Gastrocnemius medialis (tissue), 4 donors: ENCODE measurements around the gene OPA1. TPM values are rescaled to one million over a fixed set of nuclear protein-coding genes. Genes with fewer than 3 reads are reported as not detected.

Experiments
- ATAC-seq, 2 donors: fragments of 150-250 bp; one replicate each; pipeline ENCODE4 v1.9.1; 2016
- DNase-seq, 2 donors: peaks; one replicate each; pipeline ENCODE4 v3.0.0-alpha.2; 2019
- H3K27ac ChIP-seq, 4 donors: fragments of 200-600 bp; sonication (generic); 1 replicate in 1 of 4; 2 replicates in 3 of 4; pipeline ENCODE4 v1.5.1; 2016 to 2018; ENCODE audit warnings: mild to moderate bottlenecking in 2 of 4, moderate library complexity in 1 of 4
- H3K27me3 ChIP-seq, 3 donors: fragments of 200-600 bp; sonication (generic) in 2 of 3; 1 replicate in 1 of 3; 2 replicates in 2 of 3; pipeline versions ENCODE4 v1.5.1 to v1.6.0; 2016 to 2019; ENCODE audit warnings: mild to moderate bottlenecking in 1 of 3, moderate library complexity in 1 of 3
- H3K36me3 ChIP-seq, 2 donors: fragments of 200-600 bp; sonication (generic) in 1 of 2; one replicate each; pipeline ENCODE4 v1.5.1; 2017 to 2018
- H3K4me1 ChIP-seq, 2 donors: fragments of 200-600 bp; sonication (generic) in 1 of 2; one replicate each; pipeline ENCODE4 v1.5.1; 2016 to 2017; ENCODE audit warnings: mild to moderate bottlenecking in 2 of 2
- H3K4me3 ChIP-seq, 4 donors: fragments of 200-600 bp; sonication (generic) in 3 of 4; 1 replicate in 1 of 4; 2 replicates in 3 of 4; pipeline ENCODE4 v1.5.1; 2016 to 2019; ENCODE audit warnings: mild to moderate bottlenecking in 2 of 4
- H3K9me3 ChIP-seq, 3 donors: fragments of 200-600 bp; sonication (generic) in 2 of 3; 1 replicate in 1 of 3; 2 replicates in 2 of 3; pipeline ENCODE4 v1.5.1; 2016 to 2019
- POLR2A ChIP-seq, 2 donors: fragments of 450-650 bp; IDR thresholded peaks; one replicate each; pipeline ENCODE4 v1.6.1; 2017; ENCODE audit warnings: antibody characterized with exemption in 2 of 2, mild to moderate bottlenecking in 2 of 2, moderate library complexity in 2 of 2
- in situ Hi-C, 4 donors: fragments of 200-750 bp; cut with MboI; loops; one replicate each; pipeline versions ENCODE4 v1.15.0 to v1.8.0; 2017; ENCODE audit warnings: low sequenced_read_pairs in 4 of 4
- intact Hi-C: fragments of 100-400 bp; cut with DNase I; formaldehyde crosslinking; loops from one replicate; pipeline ENCODE4 v1.15.1; 2023; ENCODE audit warnings: low total_unique reads
- total RNA-seq, 4 donors: library from RNA; depleted of rRNA; stranded (reverse); fragments of >200 nt; gene quantifications; one replicate each; pipeline versions ENCODE4 v1.1.0 to v1.2.3, GENCODE V29; 2016
- TF ChIP-seq, protein P1 (sequence below), 5 experiments: fragments of 450-650 bp in 3 of 5; fragments of 200-600 bp in 2 of 5; sonication (generic) in 2 of 5; IDR thresholded peaks in 4 of 5; conservative IDR thresholded peaks in 1 of 5; 1 replicate in 4 of 5; 2 replicates in 1 of 5; pipeline ENCODE4 v1.5.1; 2016 to 2019; ENCODE audit warnings: antibody characterized with exemption in 5 of 5, mild to moderate bottlenecking in 3 of 5, moderate library complexity in 3 of 5

OPA1 gene
- total RNA-seq, 4 donors from 2014 or later = 59.8 to 78.2 (median 72.2) TPM

DNA sequence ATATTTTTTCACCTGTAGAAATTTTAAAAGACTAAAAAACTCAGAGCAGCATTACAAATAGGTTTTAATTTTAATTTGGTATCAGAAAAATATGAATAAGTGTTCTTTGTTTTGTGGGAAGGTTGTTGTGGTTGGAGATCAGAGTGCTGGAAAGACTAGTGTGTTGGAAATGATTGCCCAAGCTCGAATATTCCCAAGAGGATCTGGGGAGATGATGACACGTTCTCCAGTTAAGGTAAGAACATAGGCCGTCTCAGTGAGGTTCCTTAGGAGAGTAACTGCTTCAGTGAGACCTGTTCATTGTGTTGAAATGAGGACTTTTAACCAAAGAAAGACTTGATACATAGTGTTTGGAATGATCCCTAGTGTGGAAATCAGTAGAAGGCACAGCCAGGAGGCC is 44.8 kb downstream of the OPA1 start:
- no peaks in the 10 kb centered on the region for H3K4me1 ChIP-seq
- H3K36me3 ChIP-seq = peaks cover under 1 to 62% of the 10 kb centered on the region in 2 donors
- in situ Hi-C loops (no loop called here), intact Hi-C loops (no loop called here)
- ATAC-seq (no peak), DNase-seq (no peak)
- no peaks in the 10 kb centered on the region for H3K27me3 ChIP-seq
- H3K9me3 ChIP-seq = no peaks in the 10 kb centered on the region
- H3K27ac ChIP-seq = no peak overlapping the region
- TF ChIP-seq POLR2A (IDR thresholded peaks at IDR 0.05) = no peak
- TF ChIP-seq, protein P1, sequence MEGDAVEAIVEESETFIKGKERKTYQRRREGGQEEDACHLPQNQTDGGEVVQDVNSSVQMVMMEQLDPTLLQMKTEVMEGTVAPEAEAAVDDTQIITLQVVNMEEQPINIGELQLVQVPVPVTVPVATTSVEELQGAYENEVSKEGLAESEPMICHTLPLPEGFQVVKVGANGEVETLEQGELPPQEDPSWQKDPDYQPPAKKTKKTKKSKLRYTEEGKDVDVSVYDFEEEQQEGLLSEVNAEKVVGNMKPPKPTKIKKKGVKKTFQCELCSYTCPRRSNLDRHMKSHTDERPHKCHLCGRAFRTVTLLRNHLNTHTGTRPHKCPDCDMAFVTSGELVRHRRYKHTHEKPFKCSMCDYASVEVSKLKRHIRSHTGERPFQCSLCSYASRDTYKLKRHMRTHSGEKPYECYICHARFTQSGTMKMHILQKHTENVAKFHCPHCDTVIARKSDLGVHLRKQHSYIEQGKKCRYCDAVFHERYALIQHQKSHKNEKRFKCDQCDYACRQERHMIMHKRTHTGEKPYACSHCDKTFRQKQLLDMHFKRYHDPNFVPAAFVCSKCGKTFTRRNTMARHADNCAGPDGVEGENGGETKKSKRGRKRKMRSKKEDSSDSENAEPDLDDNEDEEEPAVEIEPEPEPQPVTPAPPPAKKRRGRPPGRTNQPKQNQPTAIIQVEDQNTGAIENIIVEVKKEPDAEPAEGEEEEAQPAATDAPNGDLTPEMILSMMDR (IDR thresholded peaks at IDR 0.05 in 4 of 5, conservative IDR thresholded peaks at IDR 0.05 in 1 of 5) = no peak
- H3K4me3 ChIP-seq = no peak overlapping the region

DNA sequence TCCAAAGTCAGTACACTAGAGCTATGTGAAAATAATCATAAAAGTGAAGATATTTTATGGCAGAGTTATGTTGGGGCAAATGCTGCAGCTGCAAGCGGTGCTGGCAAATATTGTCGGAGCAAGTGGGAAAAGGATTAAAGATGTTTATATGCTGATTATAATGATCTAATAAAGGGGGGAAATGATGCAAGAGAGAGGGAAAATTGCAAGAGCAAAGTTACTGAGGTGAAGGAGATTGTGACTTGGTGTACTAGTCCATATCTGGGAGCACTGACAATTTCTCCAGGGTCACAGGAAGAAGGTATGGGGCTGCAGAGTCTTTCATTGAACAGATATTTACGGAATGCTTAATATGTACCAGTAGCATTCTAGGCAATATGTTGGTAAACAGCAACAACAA is 45.8 kb downstream of the OPA1 start:
- no peak for TF ChIP-seq POLR2A (IDR thresholded peaks at IDR 0.05)
- TF ChIP-seq, protein P1 (IDR thresholded peaks at IDR 0.05 in 4 of 5, conservative IDR thresholded peaks at IDR 0.05 in 1 of 5) = no peak
- intact Hi-C loops = no loop called here

DNA sequence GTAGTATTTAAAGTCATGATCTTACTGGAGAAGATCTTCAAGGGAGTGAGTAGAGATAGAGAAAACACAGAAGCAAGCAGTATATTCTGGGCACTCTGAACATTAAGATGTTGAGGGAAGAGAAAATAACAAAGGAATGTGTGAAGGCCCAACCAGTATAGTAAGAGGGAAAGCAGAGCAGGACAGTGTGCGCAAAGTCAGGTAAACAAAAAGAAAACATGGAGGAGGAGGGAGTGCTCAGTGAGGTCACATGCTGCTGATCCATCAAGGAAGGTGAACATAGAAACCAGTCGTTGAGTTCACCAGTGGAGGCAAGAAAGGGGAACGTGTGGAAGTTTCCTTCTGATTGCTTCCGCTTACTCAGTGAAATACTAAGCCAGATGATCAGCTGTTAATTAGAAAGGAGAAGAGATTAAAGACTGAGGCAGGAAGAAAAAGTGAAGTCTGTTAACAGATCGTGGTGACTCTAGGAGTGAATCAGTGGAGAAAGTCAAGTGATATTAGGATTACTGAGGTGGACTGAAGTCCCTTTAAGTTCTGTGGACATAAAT is 47.2 kb downstream of the OPA1 start:
- Histone ChIP-seq H3K9me3 (no peaks in the 10 kb centered on the region), H3K4me1 (no peaks in the 10 kb centered on the region), H3K36me3 (peaks cover 8 to 85% of the 10 kb centered on the region in 2 donors), H3K27me3 (no peaks in the 10 kb centered on the region), H3K4me3 (no peak overlapping the region), H3K27ac (no peak overlapping the region)
- no peak for DNase-seq
- TF ChIP-seq, protein P1 (IDR thresholded peaks at IDR 0.05 in 4 of 5, conservative IDR thresholded peaks at IDR 0.05 in 1 of 5) = no peak
- no peak for TF ChIP-seq POLR2A (IDR thresholded peaks at IDR 0.05)
- intact Hi-C loops (no loop called here), in situ Hi-C loops (no loop called here)
- ATAC-seq = no peak

More for the DNA sequence above, 45.8 kb downstream of the OPA1 start:
- no peaks in the 10 kb centered on the region for H3K4me1 ChIP-seq
- no peaks in the 10 kb centered on the region for H3K27me3 ChIP-seq
- H3K27ac ChIP-seq = no peak overlapping the region
- peaks cover 4 to 72% of the 10 kb centered on the region in 2 donors for H3K36me3 ChIP-seq
- ATAC-seq (no peak), DNase-seq (no peak)
- H3K9me3 ChIP-seq = no peaks in the 10 kb centered on the region
- H3K4me3 ChIP-seq = no peak overlapping the region
- in situ Hi-C loops = no loop called here

DNA sequence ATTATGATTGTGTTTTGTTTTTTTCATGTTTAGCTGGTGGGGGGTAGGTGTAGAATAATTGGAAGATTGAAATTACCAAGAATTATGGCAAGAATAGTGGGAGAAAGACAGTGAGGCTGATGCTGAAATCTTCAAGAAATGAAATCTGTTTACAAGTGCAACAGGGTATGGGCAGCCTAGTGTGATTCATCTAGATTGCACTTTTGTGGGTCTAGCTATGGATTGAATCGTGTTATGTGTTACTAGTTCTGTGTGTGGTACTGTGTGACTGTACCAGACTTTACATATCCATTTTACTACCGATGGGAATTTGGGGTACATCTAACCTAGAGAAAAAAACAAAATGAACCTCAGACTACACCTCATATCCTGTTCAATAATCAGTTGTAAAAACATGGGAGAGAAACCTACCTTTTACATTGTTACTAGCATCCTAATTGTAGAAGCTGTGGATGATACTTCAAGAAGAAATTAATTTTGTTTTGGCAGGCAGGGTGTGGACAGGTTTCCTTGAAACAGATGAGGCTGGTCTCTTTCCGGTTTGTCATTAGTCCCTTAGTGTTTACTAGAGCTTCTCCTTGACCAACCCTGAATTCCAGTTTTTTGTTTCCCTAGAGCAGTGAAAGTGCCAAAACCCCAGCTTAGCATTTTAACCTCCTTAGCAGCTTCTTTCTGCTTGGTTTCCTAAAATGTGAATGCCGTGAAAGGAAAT is 47.9 kb downstream of the OPA1 start:
- in situ Hi-C loops = no loop called here
- intact Hi-C loops = no loop called here
- Histone ChIP-seq H3K27me3 (no peaks in the 10 kb centered on the region), H3K4me3 (no peak overlapping the region), H3K27ac (no peak overlapping the region), H3K9me3 (no peaks in the 10 kb centered on the region), H3K36me3 (peaks cover 8 to 85% of the 10 kb centered on the region in 2 donors), H3K4me1 (no peaks in the 10 kb centered on the region)
- no peak for ATAC-seq
- no peak for TF ChIP-seq POLR2A (IDR thresholded peaks at IDR 0.05)
- TF ChIP-seq, protein P1 (IDR thresholded peaks at IDR 0.05 in 4 of 5, conservative IDR thresholded peaks at IDR 0.05 in 1 of 5) = no peak
- no peak for DNase-seq
